ENCODE results near the gene NEIL1.

The NEIL1 gene

GRCh38 chr15:75366163-75366562 lies 19.3 kb downstream of the NEIL1 start:
- Histone ChIP-seq H3K27ac (no peak overlapping the region), H3K9me3 (no peaks in the 10 kb centered on the region), H3K4me1 (ENCODE audit: control insufficient read depth in 1 of 2, insufficient read depth in 1 of 2, low read depth in 1 of 2, low read length in 1 of 2) (peaks cover 15 to 19% of the 10 kb centered on the region in 2 experiments), H3K27me3 (no peaks in the 10 kb centered on the region), H3K36me3 (peaks cover 58% of the 10 kb centered on the region), H3K4me3 (ENCODE audit: low read depth in 1 of 2, low read length in 1 of 2) (no peak overlapping the region)
- TF ChIP-seq CTCF (IDR thresholded peaks at IDR 0.05), result no peak

- Histone ChIP-seq H3K9me3 (no peaks in the 10 kb centered on the region), H3K4me3 (ENCODE audit: low read depth in 1 of 2, low read length in 1 of 2) (peak overlapping the region in 1 of 2 experiments; percentile 90), H3K36me3 (peaks cover 58% of the 10 kb centered on the region), H3K27me3 (no peaks in the 10 kb centered on the region), H3K4me1 (ENCODE audit: control insufficient read depth in 1 of 2, insufficient read depth in 1 of 2, low read depth in 1 of 2, low read length in 1 of 2) (peaks cover 15 to 19% of the 10 kb centered on the region in 2 experiments), H3K27ac (peak overlapping the region; percentile 94)
- no peak for TF ChIP-seq CTCF (IDR thresholded peaks at IDR 0.05)
Observed at GRCh38 chr15:75367006-75367405, 20.2 kb downstream of the NEIL1 start.

GRCh38 chr15:75367406-75367912 lies 20.6 kb downstream of the NEIL1 start:
- H3K27me3 ChIP-seq, result no peaks in the 10 kb centered on the region
- peaks cover 15 to 19% of the 10 kb centered on the region in 2 experiments for H3K4me1 ChIP-seq (ENCODE audit: control insufficient read depth in 1 of 2, insufficient read depth in 1 of 2, low read depth in 1 of 2, low read length in 1 of 2)
- no peak for TF ChIP-seq CTCF (IDR thresholded peaks at IDR 0.05)
- H3K27ac ChIP-seq, result peak overlapping the region; percentile 94
- no peaks in the 10 kb centered on the region for H3K9me3 ChIP-seq
- peaks cover 53% of the 10 kb centered on the region for H3K36me3 ChIP-seq
- H3K4me3 ChIP-seq (ENCODE audit: low read depth in 1 of 2, low read length in 1 of 2), result peak overlapping the region; percentile 90 to 91

GRCh38 chr15:75367913-75368688 lies 21.3 kb downstream of the NEIL1 start, which contains the start of gene MAN2C1:
Gene MAN2C1 (minus strand): TSS chr15:75368607. CDS start chr15:75368583, 24 bp downstream.
- Histone ChIP-seq H3K9me3 (no peaks in the 10 kb centered on the region), H3K27me3 (no peaks in the 10 kb centered on the region), H3K4me3 (ENCODE audit: low read depth in 1 of 2, low read length in 1 of 2) (peak within 1 kb of the TSS; percentile 90 to 91), H3K4me1 (ENCODE audit: control insufficient read depth in 1 of 2, insufficient read depth in 1 of 2, low read depth in 1 of 2, low read length in 1 of 2) (peaks cover 15 to 19% of the 10 kb centered on the region in 2 experiments), H3K36me3 (peaks cover 51% of the 10 kb centered on the region), H3K27ac (peak within 1 kb of the TSS; percentile 94)
- TF ChIP-seq CTCF (IDR thresholded peaks at IDR 0.05), result peak; percentile 66

GRCh38 chr15:75368689-75369239 lies 21.9 kb downstream of the NEIL1 start:
- peak overlapping the region; percentile 90 to 91 for H3K4me3 ChIP-seq (ENCODE audit: low read depth in 1 of 2, low read length in 1 of 2)
- H3K27ac ChIP-seq, result peak overlapping the region; percentile 94
- no peaks in the 10 kb centered on the region for H3K27me3 ChIP-seq
- no peaks in the 10 kb centered on the region for H3K9me3 ChIP-seq
- peaks cover 49% of the 10 kb centered on the region for H3K36me3 ChIP-seq
- TF ChIP-seq CTCF (IDR thresholded peaks at IDR 0.05), result no peak
- peaks cover 15 to 19% of the 10 kb centered on the region in 2 experiments for H3K4me1 ChIP-seq (ENCODE audit: control insufficient read depth in 1 of 2, insufficient read depth in 1 of 2, low read depth in 1 of 2, low read length in 1 of 2)
